Right atrium auricular region (tissue), 2 donors: ENCODE data around the gene PDE6H. TPM values are rescaled to one million over a fixed set of nuclear protein-coding genes. Genes with fewer than 3 reads are reported as not detected.

ENCODE experiments used
- DNase-seq: peaks from one replicate; pipeline ENCODE4 v3.0.0-alpha.2; 2019; ENCODE audit warnings: low spot score
- H3K27ac ChIP-seq, 2 donors: fragments of 200-600 bp; sonication (generic); 1 replicate in 1 of 2; 2 replicates in 1 of 2; pipeline ENCODE4 v1.5.1; 2016 to 2019
- H3K27me3 ChIP-seq, 2 donors: fragments of 200-600 bp; sonication (generic); one replicate each; pipeline versions ENCODE4 v1.5.1 to v1.6.0; 2017 to 2019
- H3K36me3 ChIP-seq: fragments of 200-600 bp; sonication (generic); one replicate; pipeline ENCODE4 v1.5.1; 2016
- H3K4me1 ChIP-seq, 2 donors: fragments of 200-600 bp; sonication (generic); one replicate each; pipeline versions ENCODE4 v1.5.1 to v1.6.0; 2017 to 2019
- H3K4me3 ChIP-seq, 2 donors: fragments of 200-600 bp; sonication (generic); 1 replicate in 1 of 2; 2 replicates in 1 of 2; pipeline ENCODE4 v1.5.1; 2017 to 2019; ENCODE audit warnings: mild to moderate bottlenecking in 1 of 2, moderate library complexity in 1 of 2
- H3K9me3 ChIP-seq, 2 donors: fragments of 200-600 bp; sonication (generic); one replicate each; pipeline ENCODE4 v1.5.1; 2019
- total RNA-seq, 2 donors: library from RNA; depleted of rRNA; stranded (reverse); fragments of >200 nt; gene quantifications; one replicate each; pipeline ENCODE4 v1.1.0, GENCODE V29; 2016
- TF ChIP-seq, protein P1 (sequence below), 2 donors: fragments of 200-600 bp; sonication (generic); IDR thresholded peaks; one replicate each; pipeline ENCODE4 v1.5.1; 2019; ENCODE audit warnings: antibody characterized with exemption in 2 of 2

The PDE6H gene
- total RNA-seq, 2 donors from 2014 or later, result not detected

- peak overlapping the region; percentile 72 to 83 for H3K27ac ChIP-seq
- H3K36me3 ChIP-seq, result no peaks in the 10 kb centered on the region
- no peaks in the 10 kb centered on the region for H3K27me3 ChIP-seq
- no peaks in the 10 kb centered on the region for H3K9me3 ChIP-seq
- no peak for DNase-seq
- H3K4me1 ChIP-seq, result peaks cover 0 to 44% of the 10 kb centered on the region in 2 donors
- TF ChIP-seq, protein P1, sequence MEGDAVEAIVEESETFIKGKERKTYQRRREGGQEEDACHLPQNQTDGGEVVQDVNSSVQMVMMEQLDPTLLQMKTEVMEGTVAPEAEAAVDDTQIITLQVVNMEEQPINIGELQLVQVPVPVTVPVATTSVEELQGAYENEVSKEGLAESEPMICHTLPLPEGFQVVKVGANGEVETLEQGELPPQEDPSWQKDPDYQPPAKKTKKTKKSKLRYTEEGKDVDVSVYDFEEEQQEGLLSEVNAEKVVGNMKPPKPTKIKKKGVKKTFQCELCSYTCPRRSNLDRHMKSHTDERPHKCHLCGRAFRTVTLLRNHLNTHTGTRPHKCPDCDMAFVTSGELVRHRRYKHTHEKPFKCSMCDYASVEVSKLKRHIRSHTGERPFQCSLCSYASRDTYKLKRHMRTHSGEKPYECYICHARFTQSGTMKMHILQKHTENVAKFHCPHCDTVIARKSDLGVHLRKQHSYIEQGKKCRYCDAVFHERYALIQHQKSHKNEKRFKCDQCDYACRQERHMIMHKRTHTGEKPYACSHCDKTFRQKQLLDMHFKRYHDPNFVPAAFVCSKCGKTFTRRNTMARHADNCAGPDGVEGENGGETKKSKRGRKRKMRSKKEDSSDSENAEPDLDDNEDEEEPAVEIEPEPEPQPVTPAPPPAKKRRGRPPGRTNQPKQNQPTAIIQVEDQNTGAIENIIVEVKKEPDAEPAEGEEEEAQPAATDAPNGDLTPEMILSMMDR (IDR thresholded peaks at IDR 0.05), result no peak
- H3K4me3 ChIP-seq, result peak overlapping the region; percentile 41 to 54
Observed at GRCh38 chr12:14959916-14960496, 12.8 kb upstream of the PDE6H start.

GRCh38 chr12:14960548-14961465 lies 12.0 kb upstream of the PDE6H start:
- TF ChIP-seq, protein P1 (IDR thresholded peaks at IDR 0.05), result no peak
- H3K4me1 ChIP-seq, result peaks cover 0 to 39% of the 10 kb centered on the region in 2 donors
- no peak for DNase-seq
- peak overlapping the region; percentile 72 to 83 for H3K27ac ChIP-seq
- no peaks in the 10 kb centered on the region for H3K9me3 ChIP-seq
- H3K36me3 ChIP-seq, result no peaks in the 10 kb centered on the region
- H3K4me3 ChIP-seq, result peak overlapping the region; percentile 41 to 54
- H3K27me3 ChIP-seq, result no peaks in the 10 kb centered on the region

DNA sequence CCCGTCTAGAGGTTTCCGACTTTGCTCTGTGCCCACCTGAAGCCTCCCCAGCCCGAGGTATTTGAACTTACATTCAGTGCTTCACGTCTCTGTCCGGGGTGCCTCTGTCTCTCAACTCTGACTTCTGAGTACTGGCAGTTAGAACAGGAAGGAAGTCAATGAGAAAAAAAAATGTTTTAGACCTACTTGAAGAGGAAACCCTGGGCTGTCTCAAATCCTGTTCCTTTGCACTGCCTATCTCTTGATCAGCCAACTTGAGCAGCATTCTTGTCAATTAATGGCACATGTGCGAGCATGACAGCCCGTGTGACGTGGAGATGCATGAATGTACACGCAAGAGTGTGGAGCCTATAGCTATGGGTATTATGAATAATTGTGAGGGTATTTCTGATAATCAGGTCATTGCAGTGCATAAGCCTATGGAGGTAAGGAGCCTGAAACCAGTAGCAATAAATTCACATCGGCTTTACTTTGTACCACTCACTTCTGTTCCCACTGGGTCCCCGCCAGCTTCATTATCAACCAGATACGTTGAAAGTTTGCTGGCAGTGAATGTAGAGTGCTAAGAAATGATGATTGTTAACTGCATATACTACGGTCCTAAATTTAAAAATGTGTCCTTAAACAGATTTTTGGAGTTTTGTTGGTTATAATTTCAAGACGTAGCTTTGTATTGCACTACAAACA lies 11.2 kb upstream of the PDE6H start, which contains the start of gene ARHGDIB:
Gene ARHGDIB, minus strand, starts transcription at position 136 of the 687 bp plus-strand sequence. CDS start 10,889 bp downstream, outside the sequence.
- no peaks in the 10 kb centered on the region for H3K9me3 ChIP-seq
- TF ChIP-seq, protein P1 (IDR thresholded peaks at IDR 0.05), result no peak
- H3K4me1 ChIP-seq, result peaks cover 0 to 32% of the 10 kb centered on the region in 2 donors
- DNase-seq, result no peak
- H3K27ac ChIP-seq, result peak within 1 kb of the TSS; percentile 72 to 83
- H3K27me3 ChIP-seq, result no peaks in the 10 kb centered on the region
- H3K4me3 ChIP-seq, result peak within 1 kb of the TSS; percentile 41 to 54
- H3K36me3 ChIP-seq, result no peaks in the 10 kb centered on the region

DNA sequence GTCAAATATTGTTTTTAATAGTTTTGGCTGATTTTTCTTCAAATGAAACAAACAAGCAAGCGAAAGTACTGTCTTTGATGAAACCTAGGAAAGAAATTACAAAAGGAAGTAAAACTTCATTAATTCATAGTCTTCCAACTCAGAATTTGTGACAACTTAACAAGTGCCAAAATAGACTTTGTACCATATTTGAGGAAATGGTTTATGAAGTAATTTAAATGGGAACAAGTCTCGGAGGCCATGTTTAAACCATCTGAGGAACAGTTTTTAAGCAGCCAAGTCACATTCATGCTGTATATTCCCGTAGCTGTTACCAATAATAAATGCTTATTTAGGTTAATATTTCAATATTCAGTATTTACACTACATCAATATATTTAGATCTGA lies 10.7 kb upstream of the PDE6H start:
- DNase-seq, result no peak
- Histone ChIP-seq H3K36me3 (no peaks in the 10 kb centered on the region), H3K4me1 (peaks cover 0 to 26% of the 10 kb centered on the region in 2 donors), H3K9me3 (no peaks in the 10 kb centered on the region), H3K27ac (peak overlapping the region; percentile 72 to 83), H3K4me3 (peak overlapping the region; percentile 41 to 54), H3K27me3 (no peaks in the 10 kb centered on the region)
- TF ChIP-seq, protein P1 (IDR thresholded peaks at IDR 0.05), result no peak

GRCh38 chr12:14962797-14963196 lies 10.0 kb upstream of the PDE6H start:
- H3K36me3 ChIP-seq, result no peaks in the 10 kb centered on the region
- DNase-seq, result no peak
- H3K27me3 ChIP-seq, result no peaks in the 10 kb centered on the region
- H3K27ac ChIP-seq, result peak overlapping the region; percentile 72 to 83
- no peak overlapping the region for H3K4me3 ChIP-seq
- H3K4me1 ChIP-seq, result peaks cover 0 to 20% of the 10 kb centered on the region in 2 donors
- H3K9me3 ChIP-seq, result no peaks in the 10 kb centered on the region
- TF ChIP-seq, protein P1 (IDR thresholded peaks at IDR 0.05), result no peak
